BE2C (cell line): ENCODE results near the gene B9D2.
"Not testable (repeated sequence)": the region's sequence is repeated elsewhere in the genome, so short reads cannot be mapped to it uniquely, and the experiment has no call there.

Experiments
- DNase-seq: peaks from one replicate; pipeline ENCODE4 v3.0.0-alpha.2; 2020
- H3K27me3 ChIP-seq: fragments of 250-450 bp; sonication (Bioruptor Pico); 2 replicates; pipeline ENCODE4 v1.5.1; 2020; ENCODE audit warnings: mild to moderate bottlenecking
- H3K36me3 ChIP-seq: fragments of 250-450 bp; sonication (Bioruptor Pico); 2 replicates; pipeline ENCODE4 v1.5.1; 2020; ENCODE audit warnings: mild to moderate bottlenecking
- H3K4me1 ChIP-seq: fragments of 250-450 bp; sonication (Bioruptor Pico); 2 replicates; pipeline ENCODE4 v1.5.1; 2020
- H3K4me3 ChIP-seq: 2 replicates; pipeline ENCODE4 v1.5.1; 2011; ENCODE audit warnings: low read depth, low read length
- H3K9me3 ChIP-seq: fragments of 250-450 bp; sonication (Bioruptor Pico); 2 replicates; pipeline ENCODE4 v1.5.1; 2020
- TF ChIP-seq, protein P1 (sequence below): IDR thresholded peaks from 2 replicates; pipeline ENCODE4 v1.5.1; 2012; ENCODE audit warnings: mild to moderate bottlenecking, low read depth, low read length

The B9D2 gene

GRCh38 chr19:41397086-41398049, 33.4 kb upstream of the B9D2 start, which contains the start of the genes BCKDHA and EXOSC5:
Gene BCKDHA (plus strand): TSS chr19:41397818. CDS start chr19:41397828, 10 bp downstream.
Gene EXOSC5 (minus strand): TSS chr19:41397359. CDS start chr19:41397328, 31 bp downstream.
- no peaks in the 10 kb centered on the region for H3K4me1 ChIP-seq
- no peaks in the 10 kb centered on the region for H3K9me3 ChIP-seq
- H3K27me3 ChIP-seq = no peaks in the 10 kb centered on the region
- peak within 1 kb of the TSS; percentile 91 for H3K4me3 ChIP-seq
- H3K36me3 ChIP-seq = peaks cover 13% of the 10 kb centered on the region
- TF ChIP-seq, protein P1, sequence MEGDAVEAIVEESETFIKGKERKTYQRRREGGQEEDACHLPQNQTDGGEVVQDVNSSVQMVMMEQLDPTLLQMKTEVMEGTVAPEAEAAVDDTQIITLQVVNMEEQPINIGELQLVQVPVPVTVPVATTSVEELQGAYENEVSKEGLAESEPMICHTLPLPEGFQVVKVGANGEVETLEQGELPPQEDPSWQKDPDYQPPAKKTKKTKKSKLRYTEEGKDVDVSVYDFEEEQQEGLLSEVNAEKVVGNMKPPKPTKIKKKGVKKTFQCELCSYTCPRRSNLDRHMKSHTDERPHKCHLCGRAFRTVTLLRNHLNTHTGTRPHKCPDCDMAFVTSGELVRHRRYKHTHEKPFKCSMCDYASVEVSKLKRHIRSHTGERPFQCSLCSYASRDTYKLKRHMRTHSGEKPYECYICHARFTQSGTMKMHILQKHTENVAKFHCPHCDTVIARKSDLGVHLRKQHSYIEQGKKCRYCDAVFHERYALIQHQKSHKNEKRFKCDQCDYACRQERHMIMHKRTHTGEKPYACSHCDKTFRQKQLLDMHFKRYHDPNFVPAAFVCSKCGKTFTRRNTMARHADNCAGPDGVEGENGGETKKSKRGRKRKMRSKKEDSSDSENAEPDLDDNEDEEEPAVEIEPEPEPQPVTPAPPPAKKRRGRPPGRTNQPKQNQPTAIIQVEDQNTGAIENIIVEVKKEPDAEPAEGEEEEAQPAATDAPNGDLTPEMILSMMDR = no peak
- peak; percentile 99 for DNase-seq

GRCh38 chr19:41395355-41395754, 31.4 kb upstream of the B9D2 start:
- Histone ChIP-seq H3K4me1 (no peaks in the 10 kb centered on the region), H3K36me3 (peaks cover 31% of the 10 kb centered on the region), H3K27me3 (no peaks in the 10 kb centered on the region), H3K4me3 (peak overlapping the region; percentile 87), H3K9me3 (no peaks in the 10 kb centered on the region)
- DNase-seq = no peak
- TF ChIP-seq, protein P1 = no peak

DNA sequence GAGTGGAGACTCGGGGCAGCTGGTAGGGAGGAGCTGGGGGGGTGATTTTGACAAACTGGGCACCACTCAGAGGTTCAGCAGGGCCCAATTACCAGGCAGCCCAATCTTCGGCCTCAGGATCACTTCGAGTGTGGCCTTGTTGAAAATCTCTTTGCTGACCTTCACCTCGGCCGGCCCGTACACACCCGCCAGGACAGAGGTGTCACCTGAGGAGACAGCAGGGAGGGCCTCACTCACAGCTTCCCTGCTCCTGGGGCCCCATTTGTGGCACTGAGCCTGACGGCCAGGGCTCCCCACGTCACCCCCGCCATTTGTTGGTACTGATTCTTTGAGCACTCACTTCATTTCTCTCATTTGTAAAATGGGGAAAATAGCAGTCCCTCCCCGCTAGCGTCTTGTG, 28.8 kb upstream of the B9D2 start:
- TF ChIP-seq, protein P1 = no peak
- Histone ChIP-seq H3K36me3 (peaks cover 54% of the 10 kb centered on the region), H3K4me1 (no peaks in the 10 kb centered on the region), H3K9me3 (no peaks in the 10 kb centered on the region), H3K4me3 (no peak overlapping the region), H3K27me3 (no peaks in the 10 kb centered on the region)
- DNase-seq = no peak

DNA sequence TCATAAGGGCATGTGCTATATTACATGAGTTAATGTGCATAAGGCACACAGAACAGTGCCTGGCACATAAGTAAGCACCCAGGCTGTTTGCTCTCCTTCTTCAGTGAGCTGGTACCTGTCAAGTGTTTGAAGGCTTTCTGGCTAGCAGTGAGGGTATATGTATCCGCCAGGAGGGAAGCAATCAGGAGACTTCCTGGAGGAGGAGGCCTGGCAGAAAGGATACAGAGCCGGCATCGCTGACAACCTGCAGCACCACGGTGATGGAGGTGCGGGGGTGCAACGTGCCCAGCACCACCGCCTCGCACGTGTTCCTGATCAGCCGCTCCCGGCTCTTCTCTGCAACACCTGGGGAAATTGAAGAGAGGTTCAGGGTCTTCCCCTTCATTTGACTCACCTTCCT, 27.7 kb upstream of the B9D2 start:
- peaks cover 53% of the 10 kb centered on the region for H3K36me3 ChIP-seq
- TF ChIP-seq, protein P1 = no peak
- H3K9me3 ChIP-seq = no peaks in the 10 kb centered on the region
- DNase-seq = no peak
- no peak overlapping the region for H3K4me3 ChIP-seq
- H3K4me1 ChIP-seq = no peaks in the 10 kb centered on the region
- no peaks in the 10 kb centered on the region for H3K27me3 ChIP-seq

DNA sequence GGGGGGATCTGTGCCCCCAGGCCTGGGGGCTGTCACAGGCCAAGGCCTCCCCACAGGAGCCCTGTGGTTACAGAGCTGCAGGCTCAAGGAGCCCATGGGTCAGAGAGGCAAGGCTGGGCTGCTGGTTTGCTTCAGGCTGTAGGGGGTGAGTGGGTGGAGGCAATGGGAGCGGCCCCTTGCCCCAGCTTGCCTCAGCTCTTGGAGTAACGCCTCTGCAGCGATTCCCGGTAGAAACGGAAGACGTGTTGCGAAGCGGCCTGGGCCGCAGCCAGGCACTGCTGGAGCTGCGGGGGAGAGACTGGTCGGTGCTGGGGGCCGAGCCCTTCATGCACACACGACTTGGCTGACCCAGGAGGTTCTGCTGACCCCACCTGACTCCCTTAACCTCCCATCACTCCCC, 22.5 kb upstream of the B9D2 start:
- Histone ChIP-seq H3K4me3 (no peak overlapping the region), H3K27me3 (no peaks in the 10 kb centered on the region), H3K4me1 (no peaks in the 10 kb centered on the region), H3K36me3 (peaks cover 36% of the 10 kb centered on the region), H3K9me3 (no peaks in the 10 kb centered on the region)
- no peak for DNase-seq
- TF ChIP-seq, protein P1 = no peak

DNA sequence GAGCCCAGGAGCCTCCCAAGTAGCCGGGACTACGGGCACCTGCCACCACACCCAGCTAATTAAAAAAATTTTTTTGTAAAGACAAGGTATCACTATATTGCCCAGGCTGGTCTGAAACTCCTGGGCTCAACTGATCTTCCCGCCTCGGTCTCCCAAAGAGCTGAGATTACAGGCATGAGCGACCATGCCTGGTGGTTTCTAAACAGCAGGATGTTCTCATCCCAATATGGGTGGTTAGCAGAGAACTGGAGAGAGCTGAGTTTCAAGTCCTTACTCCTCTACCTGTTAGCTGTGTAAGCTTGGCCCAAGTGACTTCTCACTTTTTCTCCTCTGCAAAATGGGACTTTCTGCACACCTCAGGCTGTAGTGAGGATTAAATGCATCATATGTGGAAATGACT, 20.4 kb upstream of the B9D2 start:
- no peaks in the 10 kb centered on the region for H3K9me3 ChIP-seq
- H3K36me3 ChIP-seq = peaks cover 15% of the 10 kb centered on the region
- H3K27me3 ChIP-seq = no peaks in the 10 kb centered on the region
- TF ChIP-seq, protein P1 = no peak
- peaks cover 4% of the 10 kb centered on the region; the same call in 1 of the 2 replicates for H3K4me1 ChIP-seq
- no peak overlapping the region for H3K4me3 ChIP-seq
- DNase-seq = no peak

- H3K27me3 ChIP-seq, H3K4me3 ChIP-seq, H3K4me1 ChIP-seq, DNase-seq, H3K36me3 ChIP-seq, H3K9me3 ChIP-seq: not testable (repeated sequence)
Observed at GRCh38 chr19:41381536-41381935, 17.6 kb upstream of the B9D2 start.
